Ectodermal cell (in vitro differentiated cells): ENCODE measurements around the gene PHLPP1.
"Not testable (repeated sequence)": the region's sequence is repeated elsewhere in the genome, so short reads cannot be mapped to it uniquely, and the experiment has no call there.

Experiments
- H3K27ac ChIP-seq: 2 replicates; pipeline ENCODE4 v1.7.0; 2013; ENCODE audit warnings: mild to moderate bottlenecking, low read depth, low read length; ENCODE audit not compliant: insufficient read depth, poor library complexity, severe bottlenecking
- H3K27me3 ChIP-seq: 2 replicates; pipeline ENCODE4 v1.7.0; 2013; ENCODE audit warnings: mild to moderate bottlenecking, low read length; ENCODE audit not compliant: insufficient read depth, control insufficient read depth, poor library complexity, severe bottlenecking
- H3K36me3 ChIP-seq: one replicate; pipeline ENCODE4 v1.7.0; 2013; ENCODE audit warnings: low read length; ENCODE audit not compliant: control insufficient read depth, insufficient read depth
- H3K4me1 ChIP-seq: one replicate; pipeline ENCODE4 v1.7.0; 2013; ENCODE audit warnings: low read length; ENCODE audit not compliant: control insufficient read depth, insufficient read depth
- H3K4me3 ChIP-seq: 2 replicates; pipeline ENCODE4 v1.7.0; 2013; ENCODE audit warnings: low read depth, low read length, control low read depth; ENCODE audit not compliant: insufficient read depth
- H3K9me3 ChIP-seq: 2 replicates; pipeline ENCODE4 v1.7.0; 2013; ENCODE audit warnings: mild to moderate bottlenecking, low read length, moderate library complexity; ENCODE audit not compliant: control insufficient read depth
- WGBS, 2 experiments: methylation state at CpG; one replicate each; pipeline ENCODE4 v1.1.7; 2013; ENCODE audit warnings: missing lambda C conversion rate in 2 of 2; 5-methylcytosine and 5-hydroxymethylcytosine counted together

Gene PHLPP1

DNA sequence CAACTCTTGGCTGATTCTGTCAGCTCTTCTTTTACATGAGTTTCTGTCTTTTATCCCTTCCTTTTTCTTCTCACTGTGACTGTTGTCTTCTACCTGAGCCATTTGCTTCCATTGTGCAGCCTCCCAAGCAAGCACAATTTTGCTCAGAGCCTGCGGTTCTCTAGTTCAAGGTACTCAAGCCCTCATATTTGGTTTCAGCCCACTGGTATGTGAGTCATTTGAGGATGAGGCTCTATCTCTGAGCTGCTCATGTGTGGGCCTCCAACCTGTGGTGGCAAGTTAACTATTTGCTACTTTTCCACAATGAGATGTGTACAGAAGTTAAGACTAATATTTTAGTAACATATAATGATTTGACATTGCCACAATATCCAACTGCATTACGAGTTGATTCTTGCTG lies 183.0 kb downstream of the PHLPP1 start:
- 91 to 92% methylated on average over 1 of the region's 2 CpGs for WGBS, 2 experiments
- Histone ChIP-seq H3K27me3 (no peaks in the 10 kb centered on the region), H3K36me3 (peaks cover 7% of the 10 kb centered on the region), H3K4me3 (no peak overlapping the region), H3K4me1 (no peaks in the 10 kb centered on the region), H3K27ac (no peak overlapping the region), H3K9me3 (no peaks in the 10 kb centered on the region)

DNA sequence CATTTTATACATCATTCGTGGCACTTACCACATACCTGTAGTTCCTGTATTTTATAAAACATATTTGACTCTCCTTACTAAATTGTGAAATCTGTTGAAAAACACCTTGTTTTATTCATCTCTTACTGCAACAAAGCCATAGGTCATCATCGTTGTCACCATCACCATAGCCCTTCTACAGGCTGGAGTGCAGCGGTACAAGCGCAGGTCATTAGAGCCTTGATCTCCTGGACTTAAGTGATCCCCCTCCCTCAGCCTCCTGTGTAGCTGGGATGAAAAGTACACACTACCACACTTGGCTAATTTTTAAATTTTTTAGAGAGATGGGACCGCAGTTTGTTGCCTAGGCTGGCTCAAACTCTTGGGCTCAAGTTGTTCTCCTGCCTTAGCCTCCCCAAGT lies 184.2 kb downstream of the PHLPP1 start:
- Histone ChIP-seq H3K4me3 (no peak overlapping the region), H3K4me1 (no peaks in the 10 kb centered on the region), H3K27me3 (no peaks in the 10 kb centered on the region), H3K9me3 (no peaks in the 10 kb centered on the region), H3K27ac (no peak overlapping the region), H3K36me3 (peaks cover 14% of the 10 kb centered on the region)
- 95% methylated on average over 5 of the region's 5 CpGs for WGBS, 2 experiments

DNA sequence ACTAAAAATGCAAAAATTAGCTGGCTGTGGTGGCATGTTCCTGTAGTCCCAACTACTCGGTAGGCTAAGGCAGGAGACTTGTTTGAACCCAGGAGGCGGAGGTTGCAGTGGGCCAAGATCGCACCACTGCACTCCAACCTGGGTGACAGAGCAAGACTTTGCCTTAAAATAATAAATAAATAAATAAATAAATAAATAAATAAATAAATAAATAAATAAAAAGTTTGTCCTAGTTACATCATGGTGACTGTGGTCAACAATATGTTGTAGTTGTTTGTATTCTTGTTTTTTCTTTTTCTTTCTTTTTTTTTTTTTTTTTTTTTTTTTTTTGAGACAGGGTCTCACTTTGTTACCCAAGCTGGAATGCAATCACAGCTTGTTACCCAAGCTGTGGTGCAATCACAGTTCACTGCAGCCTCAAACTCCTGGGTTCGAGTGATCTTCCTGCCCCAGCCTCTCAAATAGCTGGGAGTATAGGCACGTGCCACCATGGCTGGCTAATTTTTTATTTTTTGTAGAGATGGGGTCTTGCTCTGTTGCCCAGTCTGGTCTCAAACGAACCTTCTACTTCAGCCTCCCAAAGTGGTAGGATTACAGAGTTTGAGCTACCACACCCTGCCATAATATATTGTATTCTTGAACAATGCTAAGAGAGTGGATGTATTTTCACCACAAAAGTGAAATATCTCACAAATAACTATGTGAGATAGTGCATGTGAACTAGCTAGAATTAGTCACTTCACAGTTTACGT lies 185.0 kb downstream of the PHLPP1 start:
- no peak overlapping the region for H3K4me3 ChIP-seq
- 97 to 98% methylated on average over 5 to 6 of the region's 7 CpGs for WGBS, 2 experiments
- H3K4me1 ChIP-seq = no peaks in the 10 kb centered on the region
- H3K27me3 ChIP-seq = no peaks in the 10 kb centered on the region
- no peak overlapping the region for H3K27ac ChIP-seq
- H3K9me3 ChIP-seq = no peaks in the 10 kb centered on the region
- H3K36me3 ChIP-seq = peaks cover 14% of the 10 kb centered on the region

DNA sequence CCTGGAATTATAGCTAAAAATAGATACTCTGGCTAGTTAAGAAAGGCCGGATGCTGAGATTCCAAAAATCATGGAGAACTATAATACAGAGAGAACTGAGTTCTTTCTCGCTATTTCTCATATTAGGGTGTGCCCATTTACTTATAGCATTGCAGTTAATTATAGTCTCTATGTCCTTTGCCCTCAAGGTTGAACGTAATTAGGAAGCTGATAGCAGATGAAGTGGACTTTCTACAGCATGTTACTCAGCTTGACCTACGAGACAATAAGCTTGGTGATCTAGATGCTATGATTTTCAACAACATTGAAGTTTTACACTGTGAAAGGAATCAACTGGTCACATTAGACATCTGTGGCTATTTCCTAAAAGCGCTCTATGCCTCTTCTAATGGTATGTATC lies 187.4 kb downstream of the PHLPP1 start:
- Histone ChIP-seq H3K4me1 (no peaks in the 10 kb centered on the region), H3K4me3 (no peak overlapping the region), H3K27me3 (no peaks in the 10 kb centered on the region), H3K36me3 (peaks cover 7% of the 10 kb centered on the region), H3K9me3 (no peaks in the 10 kb centered on the region), H3K27ac (no peak overlapping the region)
- 96% methylated on average over 5 of the region's 5 CpGs for WGBS, 2 experiments

DNA sequence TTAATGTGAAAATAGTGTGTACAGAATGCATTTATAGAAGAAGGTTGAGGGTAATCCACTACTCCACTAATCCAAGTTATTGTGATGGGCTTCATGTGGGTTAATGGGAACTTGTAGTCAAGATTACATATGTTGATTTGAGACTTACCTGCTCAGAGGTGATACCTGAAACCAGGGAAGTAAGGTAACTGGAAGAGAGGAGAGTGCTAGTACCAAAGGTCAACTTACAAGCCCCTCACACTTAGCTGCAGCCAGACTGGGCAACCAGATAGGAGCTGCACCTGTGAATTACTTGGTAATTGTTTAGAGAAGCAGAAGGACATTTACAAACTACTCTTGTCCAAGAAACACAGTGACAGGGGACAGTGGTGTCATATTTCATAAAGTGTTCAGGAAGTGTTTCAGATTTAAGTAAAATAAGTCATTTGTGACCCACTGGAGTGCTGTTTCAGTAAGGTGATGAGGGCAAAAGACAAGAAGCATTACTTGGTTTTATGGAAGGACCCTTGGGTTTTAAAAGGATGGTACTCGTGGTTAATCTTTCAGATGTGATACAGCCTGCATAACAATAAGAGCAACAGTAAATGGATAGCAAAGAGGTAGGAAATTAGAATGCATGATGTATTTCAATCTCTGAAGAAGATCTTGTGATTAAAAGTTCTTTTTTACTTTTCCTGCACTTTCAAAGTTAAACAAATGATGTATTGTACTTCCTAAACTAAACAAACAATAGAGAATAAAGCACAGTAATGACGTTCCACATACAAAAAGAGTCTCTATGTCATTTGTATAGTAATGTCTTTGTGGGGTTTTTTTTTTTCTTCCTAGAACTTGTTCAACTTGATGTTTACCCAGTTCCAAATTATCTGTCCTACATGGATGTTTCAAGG lies 189.3 kb downstream of the PHLPP1 start:
- Histone ChIP-seq H3K4me3 (no peak overlapping the region), H3K9me3 (no peaks in the 10 kb centered on the region), H3K4me1 (no peaks in the 10 kb centered on the region), H3K27me3 (no peaks in the 10 kb centered on the region), H3K27ac (no peak overlapping the region), H3K36me3 (peaks cover 6% of the 10 kb centered on the region)
- WGBS, 2 experiments = 86 to 98% methylated on average over 1 to 2 of the region's 2 CpGs

DNA sequence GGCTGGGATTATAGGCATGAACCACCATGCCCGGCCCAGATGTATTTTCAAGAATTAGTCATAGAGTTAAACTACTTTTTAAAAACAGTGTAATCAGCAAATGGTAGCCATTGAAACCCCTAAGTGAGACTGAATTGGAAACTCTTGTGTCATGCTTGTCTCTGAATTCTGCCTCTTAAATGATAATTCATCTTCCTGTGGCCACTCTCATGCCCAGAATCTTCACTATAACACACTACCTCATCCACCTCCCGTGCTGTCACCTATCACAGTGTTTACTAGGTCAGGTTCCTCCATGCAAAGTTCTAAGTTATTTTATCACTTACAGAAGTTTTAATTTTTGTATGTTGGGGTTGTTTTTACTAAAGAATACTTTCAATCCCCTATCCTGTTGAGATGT lies 197.5 kb downstream of the PHLPP1 start:
- Histone ChIP-seq H3K36me3 (no peaks in the 10 kb centered on the region), H3K9me3 (no peaks in the 10 kb centered on the region), H3K27ac (no peak overlapping the region), H3K4me1 (no peaks in the 10 kb centered on the region), H3K27me3 (no peaks in the 10 kb centered on the region), H3K4me3 (no peak overlapping the region)
- WGBS, 2 experiments = 71 to 74% methylated on average over 2 of the region's 2 CpGs

DNA sequence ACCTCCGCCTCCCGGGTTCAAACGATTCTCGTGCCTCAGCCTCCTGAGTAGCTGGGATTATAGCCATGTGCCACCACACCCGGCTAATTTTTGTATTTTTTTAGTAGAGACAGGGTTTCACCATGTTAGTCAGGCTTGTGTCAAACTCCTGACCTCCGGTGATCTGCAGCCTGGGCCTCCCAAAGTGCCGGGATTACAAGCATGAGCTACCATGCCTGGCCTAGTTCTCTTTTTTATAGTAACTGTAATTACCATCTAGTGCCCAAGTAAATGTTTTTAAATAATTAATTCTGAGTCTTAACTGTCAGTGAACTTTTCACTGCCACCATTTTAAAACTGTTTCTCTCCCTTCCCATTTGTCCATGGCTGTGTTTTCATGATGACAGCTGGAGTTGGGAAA lies 198.5 kb downstream of the PHLPP1 start:
- H3K27ac ChIP-seq, H3K4me1 ChIP-seq, H3K36me3 ChIP-seq, H3K4me3 ChIP-seq, H3K9me3 ChIP-seq, H3K27me3 ChIP-seq: not testable (repeated sequence)
- 96 to 97% methylated on average over 7 of the region's 7 CpGs for WGBS, 2 experiments

DNA sequence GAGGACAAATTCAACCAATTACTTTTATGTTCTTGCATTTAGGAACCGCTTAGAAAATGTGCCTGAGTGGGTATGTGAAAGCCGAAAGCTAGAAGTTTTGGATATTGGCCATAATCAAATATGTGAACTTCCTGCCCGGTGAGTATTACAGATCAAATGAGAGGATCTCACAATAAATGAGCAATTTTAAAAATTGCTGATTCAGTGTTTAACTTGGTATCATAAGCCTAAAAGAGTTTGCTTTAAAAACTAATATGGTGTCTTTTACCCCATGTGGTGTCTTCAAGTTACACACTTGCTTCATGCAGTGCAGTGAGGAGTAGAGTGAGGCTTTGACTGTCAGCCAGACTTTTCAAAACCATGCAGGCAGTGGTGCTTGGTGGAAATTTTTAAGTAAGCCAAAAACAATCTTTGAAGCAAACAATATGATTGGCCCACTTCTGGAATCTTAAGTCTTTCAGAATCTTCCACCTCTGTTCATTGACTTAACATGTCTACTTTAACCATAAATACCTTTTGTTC lies 199.6 kb downstream of the PHLPP1 start:
- Histone ChIP-seq H3K9me3 (no peaks in the 10 kb centered on the region), H3K27ac (no peak overlapping the region), H3K36me3 (no peaks in the 10 kb centered on the region), H3K27me3 (no peaks in the 10 kb centered on the region), H3K4me1 (no peaks in the 10 kb centered on the region), H3K4me3 (no peak overlapping the region)
- 97 to 98% methylated on average over 3 of the region's 3 CpGs for WGBS, 2 experiments

DNA sequence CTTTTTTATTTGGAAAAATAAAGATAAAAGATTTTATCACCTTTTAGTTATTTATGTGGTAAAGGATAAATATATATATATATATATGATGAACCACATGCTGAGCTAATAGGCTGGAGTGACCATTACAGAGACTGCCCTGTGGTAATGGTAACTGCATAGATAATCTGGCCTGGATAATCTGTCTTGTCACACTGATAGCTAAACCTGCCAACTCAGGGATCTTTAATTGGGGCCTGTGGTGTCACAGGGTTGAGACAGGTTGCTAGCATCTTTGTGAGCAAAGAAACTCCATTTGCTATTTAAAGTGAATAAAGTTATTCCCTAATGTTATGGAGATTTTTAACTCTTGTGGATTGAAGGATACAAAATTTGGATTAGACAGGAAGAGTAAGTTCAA lies 203.0 kb downstream of the PHLPP1 start:
- no peaks in the 10 kb centered on the region for H3K36me3 ChIP-seq
- no peaks in the 10 kb centered on the region for H3K9me3 ChIP-seq

DNA sequence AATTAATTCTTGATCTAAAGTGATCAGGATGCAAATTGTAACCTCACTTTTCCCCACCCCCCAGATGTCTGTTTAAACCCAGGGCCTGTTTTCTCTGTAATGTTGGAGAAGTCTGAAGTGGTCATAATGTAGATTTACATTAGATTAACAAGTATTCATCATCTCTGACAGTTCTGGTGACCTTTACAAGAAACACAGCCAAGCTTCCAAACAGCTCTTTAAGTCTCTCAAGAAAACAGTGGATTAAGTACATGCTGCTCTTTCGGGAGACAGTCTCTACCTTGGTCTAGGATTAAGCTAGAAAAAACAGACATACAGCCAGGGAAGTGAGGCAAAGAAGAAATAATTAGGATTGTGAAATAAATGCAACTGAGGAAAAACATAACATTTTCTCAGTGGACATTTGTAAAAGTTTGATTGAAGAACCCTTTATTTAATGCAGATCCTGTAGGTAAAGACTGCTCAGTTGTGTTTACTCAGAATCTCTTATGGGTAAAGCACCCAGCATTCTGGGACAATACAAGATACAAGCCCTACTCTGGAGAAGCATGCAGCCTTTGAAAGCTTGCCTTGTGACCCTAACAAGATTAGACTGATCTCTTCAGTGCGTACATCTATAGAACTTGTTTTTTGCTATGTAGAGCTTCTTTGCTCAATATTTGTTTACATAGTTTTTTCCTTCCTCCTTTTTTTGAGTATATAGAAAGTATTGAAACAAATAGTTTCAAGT lies 203.9 kb downstream of the PHLPP1 start:
- H3K9me3 ChIP-seq = no peaks in the 10 kb centered on the region
- no peaks in the 10 kb centered on the region for H3K36me3 ChIP-seq
- no peaks in the 10 kb centered on the region for H3K27me3 ChIP-seq
- no peaks in the 10 kb centered on the region for H3K4me1 ChIP-seq
- H3K27ac ChIP-seq = no peak overlapping the region
- no peak overlapping the region for H3K4me3 ChIP-seq
- WGBS, 2 experiments = 79 to 84% methylated on average over 1 to 2 of the region's 2 CpGs

More for the DNA sequence above, 203.0 kb downstream of the PHLPP1 start:
- no peaks in the 10 kb centered on the region for H3K27me3 ChIP-seq
- H3K4me1 ChIP-seq = no peaks in the 10 kb centered on the region
- H3K27ac ChIP-seq = no peak overlapping the region
- H3K4me3 ChIP-seq = no peak overlapping the region
